A549 (cell line): ENCODE measurements around the gene ATXN7.

ENCODE experiments used
- CBX8 ChIP-seq: fragments of 200-600 bp; sonication (generic); IDR thresholded peaks from 2 replicates; pipeline ENCODE4 v1.6.1; 2016
- EP300 ChIP-seq, 2 experiments: fragments of >200 bp; sonication (Bioruptor Twin); formaldehyde crosslinking; IDR thresholded peaks; 2 replicates in 1 of 2; 3 replicates in 1 of 2; pipeline ENCODE4 v1.6.1; 2016 to 2017
- ESRRA ChIP-seq: fragments of 150-350 bp; IDR thresholded peaks from 2 replicates; pipeline ENCODE4 v1.6.1; 2014; ENCODE audit warnings: mild to moderate bottlenecking, low read length, borderline replicate concordance
- JUN ChIP-seq, 2 experiments: fragments of >200 bp; sonication (Bioruptor Twin); formaldehyde crosslinking; IDR thresholded peaks; 2 replicates in 1 of 2; 3 replicates in 1 of 2; pipeline ENCODE4 v1.6.1; 2016 to 2017
- KDM1A ChIP-seq: fragments of 200-600 bp; sonication (generic); IDR thresholded peaks from 2 replicates; pipeline ENCODE4 v1.6.1; 2016; ENCODE audit warnings: low read depth, mild to moderate bottlenecking
- MAZ ChIP-seq: fragments of 150-350 bp; IDR thresholded peaks from 2 replicates; pipeline ENCODE4 v1.6.1; 2014; ENCODE audit warnings: antibody characterized with exemption, low read depth, low read length, borderline replicate concordance
- NR3C1 ChIP-seq: fragments of >200 bp; sonication (Bioruptor Twin); formaldehyde crosslinking; IDR thresholded peaks from 3 replicates; pipeline ENCODE4 v1.6.1; 2017
- POLR2A ChIP-seq: IDR thresholded peaks from 2 replicates; pipeline ENCODE4 v1.6.1; 2012; ENCODE audit warnings: mild to moderate bottlenecking, low read length
- RAD21 ChIP-seq, 2 experiments: fragments of >200 bp in 1 of 2; sonication (Bioruptor Twin) in 1 of 2; formaldehyde crosslinking in 1 of 2; IDR thresholded peaks in 1 of 2; conservative IDR thresholded peaks in 1 of 2; 2 replicates in 1 of 2; 3 replicates in 1 of 2; pipeline ENCODE4 v1.6.1; 2012 to 2018; ENCODE audit warnings: inconsistent platforms in 1 of 2
- TF ChIP-seq, protein P1 (sequence below): fragments of >200 bp; sonication (Bioruptor Twin); formaldehyde crosslinking; IDR thresholded peaks from 3 replicates; pipeline ENCODE4 v1.5.1; 2016
- TF ChIP-seq, protein P2 (sequence below): IDR thresholded peaks from 2 replicates; pipeline ENCODE4 v1.6.1; 2012
- TF ChIP-seq, protein P3 (sequence below): fragments of 200-600 bp; sonication (generic); IDR thresholded peaks from 2 replicates; pipeline ENCODE4 v1.6.1; 2016; ENCODE audit warnings: antibody characterized with exemption, mild to moderate bottlenecking, moderate library complexity

- TF ChIP-seq, protein P1, sequence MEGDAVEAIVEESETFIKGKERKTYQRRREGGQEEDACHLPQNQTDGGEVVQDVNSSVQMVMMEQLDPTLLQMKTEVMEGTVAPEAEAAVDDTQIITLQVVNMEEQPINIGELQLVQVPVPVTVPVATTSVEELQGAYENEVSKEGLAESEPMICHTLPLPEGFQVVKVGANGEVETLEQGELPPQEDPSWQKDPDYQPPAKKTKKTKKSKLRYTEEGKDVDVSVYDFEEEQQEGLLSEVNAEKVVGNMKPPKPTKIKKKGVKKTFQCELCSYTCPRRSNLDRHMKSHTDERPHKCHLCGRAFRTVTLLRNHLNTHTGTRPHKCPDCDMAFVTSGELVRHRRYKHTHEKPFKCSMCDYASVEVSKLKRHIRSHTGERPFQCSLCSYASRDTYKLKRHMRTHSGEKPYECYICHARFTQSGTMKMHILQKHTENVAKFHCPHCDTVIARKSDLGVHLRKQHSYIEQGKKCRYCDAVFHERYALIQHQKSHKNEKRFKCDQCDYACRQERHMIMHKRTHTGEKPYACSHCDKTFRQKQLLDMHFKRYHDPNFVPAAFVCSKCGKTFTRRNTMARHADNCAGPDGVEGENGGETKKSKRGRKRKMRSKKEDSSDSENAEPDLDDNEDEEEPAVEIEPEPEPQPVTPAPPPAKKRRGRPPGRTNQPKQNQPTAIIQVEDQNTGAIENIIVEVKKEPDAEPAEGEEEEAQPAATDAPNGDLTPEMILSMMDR = no peak
- no peak for TF ChIP-seq ESRRA
- TF ChIP-seq KDM1A = no peak
- no peak for TF ChIP-seq NR3C1
- TF ChIP-seq POLR2A = no peak
- TF ChIP-seq RAD21 (conservative IDR thresholded peaks at IDR 0.05 in 1 of 2, IDR thresholded peaks at IDR 0.05 in 1 of 2) = no peak
- TF ChIP-seq JUN (IDR thresholded peaks at IDR 0.05) = no peak
- TF ChIP-seq, protein P2, sequence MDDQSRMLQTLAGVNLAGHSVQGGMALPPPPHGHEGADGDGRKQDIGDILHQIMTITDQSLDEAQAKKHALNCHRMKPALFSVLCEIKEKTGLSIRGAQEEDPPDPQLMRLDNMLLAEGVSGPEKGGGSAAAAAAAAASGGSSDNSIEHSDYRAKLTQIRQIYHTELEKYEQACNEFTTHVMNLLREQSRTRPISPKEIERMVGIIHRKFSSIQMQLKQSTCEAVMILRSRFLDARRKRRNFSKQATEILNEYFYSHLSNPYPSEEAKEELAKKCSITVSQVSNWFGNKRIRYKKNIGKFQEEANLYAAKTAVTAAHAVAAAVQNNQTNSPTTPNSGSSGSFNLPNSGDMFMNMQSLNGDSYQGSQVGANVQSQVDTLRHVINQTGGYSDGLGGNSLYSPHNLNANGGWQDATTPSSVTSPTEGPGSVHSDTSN = no peak
- TF ChIP-seq CBX8 = no peak
- TF ChIP-seq EP300 (IDR thresholded peaks at IDR 0.05) = no peak
- TF ChIP-seq, protein P3, sequence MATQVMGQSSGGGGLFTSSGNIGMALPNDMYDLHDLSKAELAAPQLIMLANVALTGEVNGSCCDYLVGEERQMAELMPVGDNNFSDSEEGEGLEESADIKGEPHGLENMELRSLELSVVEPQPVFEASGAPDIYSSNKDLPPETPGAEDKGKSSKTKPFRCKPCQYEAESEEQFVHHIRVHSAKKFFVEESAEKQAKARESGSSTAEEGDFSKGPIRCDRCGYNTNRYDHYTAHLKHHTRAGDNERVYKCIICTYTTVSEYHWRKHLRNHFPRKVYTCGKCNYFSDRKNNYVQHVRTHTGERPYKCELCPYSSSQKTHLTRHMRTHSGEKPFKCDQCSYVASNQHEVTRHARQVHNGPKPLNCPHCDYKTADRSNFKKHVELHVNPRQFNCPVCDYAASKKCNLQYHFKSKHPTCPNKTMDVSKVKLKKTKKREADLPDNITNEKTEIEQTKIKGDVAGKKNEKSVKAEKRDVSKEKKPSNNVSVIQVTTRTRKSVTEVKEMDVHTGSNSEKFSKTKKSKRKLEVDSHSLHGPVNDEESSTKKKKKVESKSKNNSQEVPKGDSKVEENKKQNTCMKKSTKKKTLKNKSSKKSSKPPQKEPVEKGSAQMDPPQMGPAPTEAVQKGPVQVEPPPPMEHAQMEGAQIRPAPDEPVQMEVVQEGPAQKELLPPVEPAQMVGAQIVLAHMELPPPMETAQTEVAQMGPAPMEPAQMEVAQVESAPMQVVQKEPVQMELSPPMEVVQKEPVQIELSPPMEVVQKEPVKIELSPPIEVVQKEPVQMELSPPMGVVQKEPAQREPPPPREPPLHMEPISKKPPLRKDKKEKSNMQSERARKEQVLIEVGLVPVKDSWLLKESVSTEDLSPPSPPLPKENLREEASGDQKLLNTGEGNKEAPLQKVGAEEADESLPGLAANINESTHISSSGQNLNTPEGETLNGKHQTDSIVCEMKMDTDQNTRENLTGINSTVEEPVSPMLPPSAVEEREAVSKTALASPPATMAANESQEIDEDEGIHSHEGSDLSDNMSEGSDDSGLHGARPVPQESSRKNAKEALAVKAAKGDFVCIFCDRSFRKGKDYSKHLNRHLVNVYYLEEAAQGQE = no peak
- TF ChIP-seq MAZ = no peak
Measured at GRCh38 chr3:63874769-63875168, 11.1 kb downstream of the ATXN7 start.
